ENCODE results near the gene FAM53B.

The FAM53B gene

GRCh38 chr10:124579011-124579399 is 165.2 kb downstream of the FAM53B start:
- TF ChIP-seq CTCF (conservative IDR thresholded peaks at IDR 0.05; ENCODE audit: low read length) = no peak
- DNase-seq (ENCODE audit: low read depth) = no peak
- H3K4me3 ChIP-seq (ENCODE audit: low read length) = no peak overlapping the region

- no peak overlapping the region for H3K4me3 ChIP-seq (ENCODE audit: low read length)
- no peak for DNase-seq (ENCODE audit: low read depth)
- TF ChIP-seq CTCF (conservative IDR thresholded peaks at IDR 0.05; ENCODE audit: low read length) = no peak
Observed at GRCh38 chr10:124578231-124579010, 165.8 kb downstream of the FAM53B start.

- no peak overlapping the region for H3K4me3 ChIP-seq (ENCODE audit: low read length)
- TF ChIP-seq CTCF (conservative IDR thresholded peaks at IDR 0.05; ENCODE audit: low read length) = no peak
- no peak for DNase-seq (ENCODE audit: low read depth)
Observed at GRCh38 chr10:124577651-124578050, 166.5 kb downstream of the FAM53B start.

- H3K4me3 ChIP-seq (ENCODE audit: low read length) = no peak overlapping the region
- no peak for DNase-seq (ENCODE audit: low read depth)
- TF ChIP-seq CTCF (conservative IDR thresholded peaks at IDR 0.05; ENCODE audit: low read length) = no peak
Observed at GRCh38 chr10:124576526-124577420, 167.4 kb downstream of the FAM53B start.

GRCh38 chr10:124575107-124576035 is 168.8 kb downstream of the FAM53B start:
- DNase-seq (ENCODE audit: low read depth) = no peak
- TF ChIP-seq CTCF (conservative IDR thresholded peaks at IDR 0.05; ENCODE audit: low read length) = no peak
- H3K4me3 ChIP-seq (ENCODE audit: low read length) = no peak overlapping the region

- TF ChIP-seq CTCF (conservative IDR thresholded peaks at IDR 0.05; ENCODE audit: low read length) = no peak
- no peak overlapping the region for H3K4me3 ChIP-seq (ENCODE audit: low read length)
- no peak for DNase-seq (ENCODE audit: low read depth)
Observed at GRCh38 chr10:124574456-124575070, 169.6 kb downstream of the FAM53B start.
